Activated T-cell treated with anti-CD3 and anti-CD28 coated beads, Interleukin-2, amount 50 U/mL, for 4 hours (primary cell): ENCODE measurements around the gene IGFBP5. TPM values are rescaled to one million over a fixed set of nuclear protein-coding genes. Genes with fewer than 3 reads are reported as not detected.

ENCODE experiments used
- ATAC-seq, 2 donors: fragments of 200-7000 bp; cut with Tn5 transposase; one replicate each; pipeline ENCODE4 v1.10.0; 2021
- DNase-seq: peaks from one replicate; pipeline ENCODE4 v3.0.0-alpha.2; 2020
- H3K27me3 Mint-ChIP-seq: one replicate; pipeline ENCODE4 v1.8.0; 2021; ENCODE audit warnings: low read depth, mixed read lengths
- H3K36me3 Mint-ChIP-seq: one replicate; pipeline ENCODE4 v1.8.0; 2022; ENCODE audit warnings: mixed read lengths; ENCODE audit not compliant: insufficient read depth
- H3K4me1 Mint-ChIP-seq: one replicate; pipeline ENCODE4 v1.8.0; 2021; ENCODE audit warnings: low read depth, mixed read lengths
- H3K4me3 Mint-ChIP-seq: one replicate; pipeline ENCODE4 v1.8.0; 2021; ENCODE audit warnings: mild to moderate bottlenecking, moderate library complexity, mixed read lengths
- H3K9me3 Mint-ChIP-seq: one replicate; pipeline ENCODE4 v1.8.0; 2021; ENCODE audit warnings: mixed read lengths
- total RNA-seq, 3 donors: library from RNA; stranded (reverse); gene quantifications; one replicate each; pipeline ENCODE4 v1.2.1, GENCODE V29; 2021

IGFBP5 gene
- total RNA-seq, 3 donors from 2014 or later = 1.8 to 2.7 (median 2.4) TPM

DNA sequence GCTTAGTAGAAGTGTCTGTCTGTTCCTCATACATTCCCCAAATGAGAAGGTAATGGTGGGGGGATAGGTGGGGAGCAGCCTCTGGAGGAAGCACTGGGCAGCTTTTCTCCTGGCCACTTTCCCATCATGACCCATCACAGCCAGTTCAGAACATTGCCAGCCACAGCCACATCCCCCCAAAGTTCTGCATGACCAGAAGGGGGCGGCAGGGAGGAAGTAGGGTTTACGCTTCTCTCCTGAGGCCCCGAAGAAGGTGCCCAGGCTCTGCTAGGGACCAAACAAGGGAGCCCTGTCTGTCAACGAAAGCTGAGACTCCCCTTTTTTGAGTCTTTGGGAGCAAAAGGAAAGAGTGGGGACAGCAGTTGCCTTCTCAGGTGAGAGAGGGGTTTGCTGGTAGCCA is 7.7 kb downstream of the IGFBP5 start:
- Mint-ChIP-seq H3K4me1 (peaks cover 15% of the 10 kb centered on the region), H3K27me3 (peaks cover 72% of the 10 kb centered on the region), H3K9me3 (no peaks in the 10 kb centered on the region), H3K4me3 (no peak overlapping the region), H3K36me3 (no peaks in the 10 kb centered on the region)
- no peak for DNase-seq
- ATAC-seq = no peak

DNA sequence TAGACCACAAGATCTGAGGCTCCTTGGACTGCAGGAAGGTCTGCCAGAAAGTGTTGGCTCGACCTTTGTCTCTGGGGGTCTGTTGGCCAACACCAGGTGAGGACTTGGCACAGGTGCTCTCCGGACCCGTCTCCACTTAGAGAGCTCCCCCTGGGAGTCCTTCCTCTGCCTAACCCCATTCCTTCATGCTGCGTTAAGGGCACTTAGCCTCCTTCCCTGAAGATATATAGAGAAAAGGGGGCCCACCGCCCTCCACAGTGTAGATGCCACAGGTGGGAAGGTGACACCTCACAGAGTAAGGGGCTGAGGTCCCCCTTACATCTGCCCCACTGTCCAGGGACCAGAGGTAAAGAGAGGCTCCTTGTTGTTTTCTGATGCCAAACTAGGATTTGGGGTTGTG is 8.2 kb downstream of the IGFBP5 start:
- DNase-seq = no peak
- no peak for ATAC-seq
- Mint-ChIP-seq H3K4me3 (no peak overlapping the region), H3K4me1 (peaks cover 10% of the 10 kb centered on the region), H3K27me3 (peaks cover 67% of the 10 kb centered on the region), H3K9me3 (no peaks in the 10 kb centered on the region), H3K36me3 (no peaks in the 10 kb centered on the region)

- H3K4me3 Mint-ChIP-seq = no peak overlapping the region
- ATAC-seq (no peak), DNase-seq (no peak)
- no peaks in the 10 kb centered on the region for H3K9me3 Mint-ChIP-seq
- H3K27me3 Mint-ChIP-seq = peaks cover 57% of the 10 kb centered on the region
- no peaks in the 10 kb centered on the region for H3K4me1 Mint-ChIP-seq
- no peaks in the 10 kb centered on the region for H3K36me3 Mint-ChIP-seq
Observed at GRCh38 chr2:216685327-216685875, 9.9 kb downstream of the IGFBP5 start.

DNA sequence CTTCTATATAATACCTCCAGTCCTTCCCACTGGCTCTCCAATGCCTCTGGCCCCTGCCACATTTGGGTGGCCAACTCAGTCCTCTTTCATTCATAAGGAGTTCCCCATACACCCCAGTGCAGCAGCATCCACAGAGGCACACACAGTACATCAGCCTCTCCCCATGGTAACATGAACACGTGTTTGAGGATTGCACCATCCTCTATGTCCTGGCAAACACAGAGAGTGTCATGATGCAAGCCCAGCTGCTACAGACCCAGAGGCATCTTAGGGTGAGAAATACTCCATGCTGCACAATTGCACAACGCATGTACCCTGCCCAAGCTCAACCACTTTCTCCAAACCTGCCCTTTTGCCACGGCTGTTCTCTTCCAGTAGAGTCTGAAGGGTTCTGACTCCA is 11.5 kb downstream of the IGFBP5 start:
- ATAC-seq (no peak), DNase-seq (no peak)
- Mint-ChIP-seq H3K4me1 (no peaks in the 10 kb centered on the region), H3K36me3 (no peaks in the 10 kb centered on the region), H3K9me3 (no peaks in the 10 kb centered on the region), H3K27me3 (peaks cover 48% of the 10 kb centered on the region), H3K4me3 (no peak overlapping the region)

- H3K27me3 Mint-ChIP-seq = peaks cover 39% of the 10 kb centered on the region
- no peaks in the 10 kb centered on the region for H3K36me3 Mint-ChIP-seq
- H3K4me3 Mint-ChIP-seq = no peak overlapping the region
- H3K9me3 Mint-ChIP-seq = no peaks in the 10 kb centered on the region
- no peak for DNase-seq
- H3K4me1 Mint-ChIP-seq = no peaks in the 10 kb centered on the region
- no peak for ATAC-seq
Observed at GRCh38 chr2:216681683-216682082, 13.7 kb downstream of the IGFBP5 start.

GRCh38 chr2:216680951-216681629 is 14.3 kb downstream of the IGFBP5 start:
- H3K27me3 Mint-ChIP-seq = peaks cover 38% of the 10 kb centered on the region

DNA sequence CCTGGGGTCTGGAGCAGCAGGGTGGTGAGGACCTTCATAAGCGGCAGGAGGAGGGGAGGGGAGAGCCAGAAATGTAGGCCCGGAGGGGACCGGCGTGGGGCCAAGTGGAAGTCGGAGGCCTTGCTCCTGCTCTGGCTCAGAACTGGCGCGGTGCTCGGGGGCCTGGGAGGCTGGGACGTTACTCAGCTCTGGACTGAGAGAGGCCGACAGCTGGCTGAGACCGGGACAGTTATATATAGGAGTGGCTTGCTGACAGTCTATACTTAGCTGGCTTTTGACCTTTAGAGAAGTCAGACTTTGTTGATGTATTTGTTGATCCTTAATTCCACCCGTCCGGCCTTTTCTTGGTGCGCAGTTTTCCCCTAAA is 15.7 kb downstream of the IGFBP5 start:
- Mint-ChIP-seq H3K27me3 (peaks cover 29% of the 10 kb centered on the region), H3K9me3 (no peaks in the 10 kb centered on the region)

More at GRCh38 chr2:216680951-216681629, 14.3 kb downstream of the IGFBP5 start:
- Mint-ChIP-seq H3K4me1 (no peaks in the 10 kb centered on the region), H3K9me3 (no peaks in the 10 kb centered on the region), H3K36me3 (no peaks in the 10 kb centered on the region), H3K4me3 (no peak overlapping the region)
- ATAC-seq (no peak), DNase-seq (no peak)

GRCh38 chr2:216678813-216679657 is 16.3 kb downstream of the IGFBP5 start:
- Mint-ChIP-seq H3K36me3 (no peaks in the 10 kb centered on the region), H3K27me3 (peaks cover 23% of the 10 kb centered on the region), H3K4me3 (no peak overlapping the region), H3K4me1 (no peaks in the 10 kb centered on the region), H3K9me3 (no peaks in the 10 kb centered on the region)
- DNase-seq (no peak), ATAC-seq (no peak)

More for the DNA sequence above, 15.7 kb downstream of the IGFBP5 start:
- Mint-ChIP-seq H3K4me1 (no peaks in the 10 kb centered on the region), H3K4me3 (no peak overlapping the region), H3K36me3 (no peaks in the 10 kb centered on the region)
- DNase-seq (no peak), ATAC-seq (no peak)

GRCh38 chr2:216678098-216678465 is 17.3 kb downstream of the IGFBP5 start:
- H3K4me1 Mint-ChIP-seq = no peaks in the 10 kb centered on the region
- DNase-seq = no peak
- H3K36me3 Mint-ChIP-seq = no peaks in the 10 kb centered on the region

DNA sequence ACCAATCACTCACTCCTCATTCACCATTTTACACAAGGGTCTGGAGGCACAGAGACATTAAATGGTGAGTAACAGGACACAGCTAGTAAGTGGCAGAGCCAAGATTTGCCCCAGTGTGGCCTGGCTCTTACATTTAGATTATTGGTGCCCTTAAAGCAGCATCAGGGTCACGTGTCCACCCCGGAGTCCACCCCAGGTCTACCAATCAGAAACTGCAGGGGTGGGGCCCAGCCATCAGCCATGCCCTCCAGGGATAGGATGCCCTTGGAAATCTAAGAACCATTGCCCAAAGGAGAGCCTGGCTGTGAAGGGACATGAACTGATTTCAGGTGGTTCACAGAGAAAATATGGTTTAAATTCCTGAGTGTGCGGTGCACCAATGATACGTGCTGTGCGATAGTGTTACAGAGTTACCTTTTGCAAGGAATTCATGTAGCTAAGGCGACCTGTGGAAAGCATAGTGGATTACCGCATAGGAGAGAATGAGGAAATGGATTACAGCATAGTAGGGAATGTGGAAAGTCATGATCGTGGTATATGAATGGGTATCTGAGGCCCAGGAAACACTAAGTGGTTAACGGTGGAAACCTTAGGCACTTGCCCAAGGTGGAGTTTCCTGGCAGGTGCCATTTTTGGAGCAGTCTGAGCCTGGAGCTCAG is 17.8 kb downstream of the IGFBP5 start:
- Mint-ChIP-seq H3K4me3 (no peak overlapping the region), H3K9me3 (no peaks in the 10 kb centered on the region), H3K27me3 (peaks cover 13% of the 10 kb centered on the region), H3K36me3 (no peaks in the 10 kb centered on the region), H3K4me1 (no peaks in the 10 kb centered on the region)
- DNase-seq (no peak), ATAC-seq (no peak)

More at GRCh38 chr2:216678098-216678465, 17.3 kb downstream of the IGFBP5 start:
- Mint-ChIP-seq H3K27me3 (peaks cover 14% of the 10 kb centered on the region), H3K4me3 (no peak overlapping the region), H3K9me3 (no peaks in the 10 kb centered on the region)
- no peak for ATAC-seq

DNA sequence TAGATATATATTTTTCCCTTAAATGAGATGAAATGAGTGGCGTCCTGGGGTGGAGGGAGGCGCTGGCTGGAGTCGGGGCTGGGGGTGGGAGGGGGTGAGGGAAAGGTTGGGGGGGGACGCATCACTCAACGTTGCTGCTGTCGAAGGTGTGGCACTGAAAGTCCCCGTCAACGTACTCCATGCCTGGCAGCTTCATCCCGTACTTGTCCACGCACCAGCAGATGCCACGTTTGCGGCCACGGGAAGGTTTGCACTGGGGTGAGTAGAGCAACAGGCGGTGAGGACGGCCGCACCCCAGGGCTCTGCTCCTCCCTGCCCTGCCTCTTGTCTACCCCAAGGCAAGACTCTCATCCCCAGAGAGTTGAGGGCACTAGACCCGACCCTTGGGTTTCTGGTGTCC is 18.7 kb downstream of the IGFBP5 start:
- H3K36me3 Mint-ChIP-seq = no peaks in the 10 kb centered on the region
- H3K9me3 Mint-ChIP-seq = no peaks in the 10 kb centered on the region
- no peak for ATAC-seq
- no peak for DNase-seq
- H3K27me3 Mint-ChIP-seq = peaks cover 13% of the 10 kb centered on the region
- no peak overlapping the region for H3K4me3 Mint-ChIP-seq
- H3K4me1 Mint-ChIP-seq = no peaks in the 10 kb centered on the region

DNA sequence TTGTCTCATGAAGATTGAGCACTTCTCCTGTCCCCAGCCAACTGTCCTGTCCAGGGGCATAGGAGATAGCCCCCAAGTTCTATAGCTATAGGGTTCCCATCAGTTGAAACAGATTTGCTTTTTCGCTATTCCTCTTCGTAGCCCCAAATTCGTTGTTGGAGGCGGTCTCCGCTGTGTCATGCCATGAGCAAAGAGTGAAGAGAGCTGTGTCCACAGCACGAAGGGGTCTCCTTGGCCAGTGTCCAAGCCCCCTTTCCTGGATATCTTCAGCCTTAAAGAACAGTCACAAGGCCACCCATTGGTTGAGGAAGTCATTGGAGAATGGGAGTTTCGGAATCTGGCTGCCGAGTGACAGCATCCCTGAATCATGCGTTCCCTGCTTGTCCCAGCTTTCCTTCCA is 21.0 kb downstream of the IGFBP5 start:
- H3K4me3 Mint-ChIP-seq = no peak overlapping the region
- H3K27me3 Mint-ChIP-seq = peaks cover 15% of the 10 kb centered on the region
- ATAC-seq (no peak), DNase-seq (no peak)
- no peaks in the 10 kb centered on the region for H3K4me1 Mint-ChIP-seq
- no peaks in the 10 kb centered on the region for H3K9me3 Mint-ChIP-seq
- H3K36me3 Mint-ChIP-seq = no peaks in the 10 kb centered on the region

DNA sequence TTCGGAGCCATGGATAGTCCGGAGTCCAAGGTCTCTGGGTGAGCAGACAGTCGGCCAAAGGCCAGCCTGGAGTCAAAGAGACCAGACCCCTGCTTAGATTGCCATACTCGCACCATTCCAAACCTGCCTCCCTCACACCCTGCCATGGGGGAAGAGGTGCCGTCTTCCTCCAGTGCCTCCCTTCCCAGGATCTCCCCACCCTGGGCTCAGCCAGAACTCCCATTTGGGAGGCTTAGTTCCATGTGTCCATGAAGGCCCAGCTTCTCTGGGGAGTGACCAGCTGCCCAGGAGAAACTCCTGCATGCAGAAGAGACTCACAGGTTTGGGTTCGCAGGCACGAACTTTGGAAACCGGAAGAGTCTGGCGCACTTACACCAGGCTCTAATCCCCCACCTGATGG is 21.7 kb downstream of the IGFBP5 start:
- DNase-seq = no peak
- no peaks in the 10 kb centered on the region for H3K4me1 Mint-ChIP-seq
- H3K36me3 Mint-ChIP-seq = no peaks in the 10 kb centered on the region
- no peaks in the 10 kb centered on the region for H3K9me3 Mint-ChIP-seq
- peaks cover 17% of the 10 kb centered on the region for H3K27me3 Mint-ChIP-seq
- no peak overlapping the region for H3K4me3 Mint-ChIP-seq
- no peak for ATAC-seq

- H3K4me1 Mint-ChIP-seq = no peaks in the 10 kb centered on the region
- no peak for ATAC-seq
- peaks cover 22% of the 10 kb centered on the region for H3K27me3 Mint-ChIP-seq
Observed at GRCh38 chr2:216673021-216673420, 22.3 kb downstream of the IGFBP5 start.

More at GRCh38 chr2:216673021-216673420, 22.3 kb downstream of the IGFBP5 start:
- no peak for DNase-seq
- H3K4me3 Mint-ChIP-seq = no peak overlapping the region
- H3K36me3 Mint-ChIP-seq = no peaks in the 10 kb centered on the region
- no peaks in the 10 kb centered on the region for H3K9me3 Mint-ChIP-seq
